Activated CD4-positive, alpha-beta T cell treated with anti-CD3 and anti-CD28 coated beads, Interleukin-2, amount 50 U/mL, for 24 hours (primary cell): Measurements from ENCODE around the gene NUDT22.

Source experiments
- DNase-seq, 2 donors: peaks; one replicate each; pipeline ENCODE4 v3.0.0-alpha.2; 2020; ENCODE audit warnings: low read depth in 1 of 2, low spot score in 1 of 2

NUDT22 gene, protein sequence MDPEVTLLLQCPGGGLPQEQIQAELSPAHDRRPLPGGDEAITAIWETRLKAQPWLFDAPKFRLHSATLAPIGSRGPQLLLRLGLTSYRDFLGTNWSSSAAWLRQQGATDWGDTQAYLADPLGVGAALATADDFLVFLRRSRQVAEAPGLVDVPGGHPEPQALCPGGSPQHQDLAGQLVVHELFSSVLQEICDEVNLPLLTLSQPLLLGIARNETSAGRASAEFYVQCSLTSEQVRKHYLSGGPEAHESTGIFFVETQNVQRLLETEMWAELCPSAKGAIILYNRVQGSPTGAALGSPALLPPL

DNA sequence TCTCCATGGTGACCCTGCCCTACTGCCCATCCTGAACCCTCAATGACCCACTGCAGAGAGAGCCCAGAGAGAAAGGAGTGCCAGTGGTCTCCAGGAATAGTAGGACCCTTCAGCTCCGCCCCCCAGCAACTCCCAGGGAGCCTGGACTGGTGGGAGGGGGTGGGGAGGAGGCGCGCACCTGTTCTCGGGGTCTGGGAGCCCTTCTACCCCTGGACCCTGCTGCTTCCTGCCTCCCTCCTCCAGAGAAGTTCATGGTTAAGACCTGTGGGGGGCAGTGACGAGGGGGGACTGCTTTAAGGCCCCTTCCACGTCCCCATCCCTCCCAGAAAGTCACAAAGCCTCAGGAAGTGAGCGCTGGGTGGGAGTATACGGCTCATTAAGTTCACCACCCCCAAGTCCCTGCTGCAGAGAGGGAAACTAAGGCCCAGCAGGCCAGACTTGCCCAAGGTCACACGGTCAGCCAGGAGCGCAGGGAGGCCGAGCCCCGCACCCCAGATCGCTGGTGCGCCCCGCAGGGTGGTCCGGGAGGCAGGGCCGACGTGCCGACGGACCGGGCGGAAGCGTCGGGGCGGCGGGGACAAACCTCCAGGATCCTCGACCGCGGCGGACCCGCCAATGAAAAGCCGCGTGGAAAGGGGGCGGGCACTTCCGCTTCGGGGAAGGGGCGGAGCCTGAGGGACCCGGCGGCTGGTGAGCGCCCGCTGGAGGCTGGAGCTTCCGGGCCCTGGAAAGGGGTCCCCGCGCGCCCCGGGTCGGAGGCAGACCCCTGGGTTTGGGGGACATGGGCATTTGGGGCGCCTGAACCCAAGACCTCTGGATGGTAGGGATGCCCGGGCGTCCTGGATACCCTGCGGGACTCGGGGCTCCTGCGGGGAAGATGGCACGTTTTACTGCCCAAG is at the start of gene NUDT22, which contains the start of gene TRPT1:
NUDT22 (plus strand) TSS at position 667 of the 899 bp plus-strand sequence. CDS start 379 bp downstream, outside the sequence.
TRPT1 (minus strand) TSS at position 579 of the 899 bp plus-strand sequence; CDS start at position 253, 326 bp downstream.
- DNase-seq, result peak; percentile 94

DNA sequence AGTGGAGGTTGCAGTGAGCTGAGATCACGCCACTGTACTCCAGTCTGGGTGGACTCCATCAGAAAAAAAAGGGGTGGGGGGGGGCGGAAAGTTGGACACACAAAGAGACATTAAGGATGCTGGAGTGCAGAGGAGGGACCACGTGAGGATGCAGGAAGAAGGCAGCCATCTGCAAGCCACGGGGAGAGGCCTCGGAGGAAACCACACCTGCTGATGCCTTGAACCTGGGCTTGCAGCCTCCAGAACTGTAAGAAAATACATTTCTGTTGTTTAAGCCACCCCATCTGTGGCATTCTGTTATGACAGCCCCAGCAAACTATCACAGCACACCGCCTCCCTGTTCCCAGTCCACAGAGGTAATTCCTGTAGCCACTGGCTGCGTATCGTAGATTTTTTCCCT is 49.3 kb upstream of the NUDT22 start:
- no peak for DNase-seq

DNA sequence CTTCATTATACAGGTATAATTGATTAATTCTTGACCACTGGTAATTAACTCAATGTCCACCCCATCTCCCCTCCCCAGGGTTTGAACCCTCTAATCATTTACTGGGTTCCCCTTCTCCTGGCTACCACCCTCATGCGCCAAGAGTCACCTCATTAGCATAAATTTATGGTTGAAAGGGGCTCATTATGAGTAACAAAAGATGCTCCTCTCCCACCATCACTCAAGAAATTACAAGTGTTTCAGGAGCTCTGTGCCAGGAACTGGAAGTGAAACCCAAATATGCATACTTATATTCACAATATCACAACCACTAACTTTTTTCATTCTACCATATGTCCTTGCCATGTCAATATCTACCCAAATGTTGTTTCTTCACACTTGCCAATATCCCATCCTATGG is 47.9 kb upstream of the NUDT22 start:
- DNase-seq, result no peak

DNA sequence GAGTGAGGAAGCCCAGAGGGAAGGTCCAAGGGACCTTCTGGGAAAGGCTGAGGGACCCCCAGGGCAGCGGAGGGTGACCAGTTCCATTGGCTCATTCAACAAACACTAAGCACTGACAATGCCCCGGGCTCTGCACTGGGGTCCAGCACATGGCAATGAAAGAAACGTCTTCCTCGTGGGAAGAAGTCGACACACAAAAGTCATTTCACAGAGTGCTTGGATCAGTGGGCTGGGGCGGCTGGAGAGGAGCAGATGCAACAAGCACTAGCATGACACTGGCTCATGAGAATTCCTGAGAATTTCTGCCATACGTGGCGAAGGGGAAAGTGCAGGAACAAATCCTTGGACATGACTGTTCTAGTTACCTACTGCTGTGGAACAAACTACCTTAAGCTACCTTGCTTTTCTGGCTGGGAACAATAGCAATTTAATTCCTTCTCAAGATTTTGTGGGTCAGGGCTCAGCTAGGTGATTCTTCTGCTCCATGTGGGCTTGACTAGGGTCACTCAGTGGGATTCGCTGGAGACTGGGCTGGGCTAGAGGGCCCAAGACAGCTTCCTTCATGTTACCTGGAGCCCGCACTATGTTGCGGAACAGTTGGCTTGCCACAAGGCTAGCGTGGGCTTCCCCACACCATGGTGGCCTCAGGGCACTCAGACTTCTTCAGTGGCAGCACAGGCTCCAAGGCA is 47.0 kb upstream of the NUDT22 start:
- DNase-seq, result no peak

DNA sequence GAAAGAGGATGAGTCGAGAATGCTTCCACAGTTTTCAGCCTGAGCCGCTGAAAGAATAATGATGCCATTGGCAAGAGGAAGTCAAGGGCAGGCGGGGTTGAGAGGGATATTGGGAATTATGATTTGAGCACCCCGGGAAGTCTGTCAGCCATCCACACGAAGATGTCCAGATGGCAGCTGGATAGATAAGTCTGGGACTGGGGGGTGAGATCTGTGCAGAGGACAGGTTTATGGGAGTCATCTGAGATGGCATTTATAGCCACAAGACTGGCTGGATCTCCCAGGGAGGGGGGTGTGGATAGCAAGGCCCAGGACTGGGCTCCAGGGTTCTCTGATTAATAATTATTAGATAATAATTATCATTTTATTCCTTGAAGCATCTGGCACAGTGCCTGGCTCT is 45.2 kb upstream of the NUDT22 start:
- DNase-seq, result no peak

DNA sequence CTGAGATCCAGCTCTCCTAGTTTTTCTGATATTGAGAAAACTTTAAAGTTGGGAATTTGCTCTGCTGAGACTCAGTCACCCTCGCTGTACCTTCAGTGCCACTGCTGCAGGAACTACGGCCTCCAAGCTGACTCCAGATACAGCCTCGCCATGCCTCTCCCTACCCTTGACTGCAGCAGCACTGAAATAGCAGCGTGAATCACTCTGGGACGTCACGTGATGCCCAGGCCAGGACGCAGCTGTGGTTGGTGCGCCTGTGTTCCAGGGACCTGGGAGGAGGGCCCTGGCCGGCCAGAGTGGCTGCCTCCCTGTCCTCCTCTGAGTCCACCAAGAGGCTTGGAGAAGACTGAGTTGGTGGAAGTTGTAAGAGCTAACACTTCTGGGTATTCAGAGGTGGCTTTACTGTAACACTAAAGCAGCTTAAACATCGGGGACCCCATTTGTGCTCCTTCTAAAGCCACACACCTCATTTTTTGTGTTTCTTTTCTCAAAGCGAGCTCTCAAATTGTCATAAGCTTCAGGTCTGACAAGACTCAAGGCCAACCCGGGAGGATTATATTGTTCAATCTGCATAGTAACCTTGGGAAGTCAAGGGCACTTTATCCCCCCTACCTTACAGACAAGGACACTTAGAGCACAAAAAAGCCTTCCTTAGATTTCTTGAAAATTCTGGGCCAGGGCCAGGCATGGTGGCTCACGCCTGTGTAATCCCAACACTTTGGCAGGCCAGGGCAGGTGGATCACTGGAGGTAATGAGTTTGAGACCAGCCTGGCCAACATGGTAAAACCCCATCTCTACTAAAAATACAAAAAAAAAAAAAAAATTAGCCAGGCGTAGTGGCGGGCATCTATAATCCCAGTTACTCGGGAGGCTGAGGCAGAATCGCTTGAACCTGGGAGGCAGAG is 44.3 kb upstream of the NUDT22 start:
- DNase-seq, result peak in 1 of 2 donors; percentile 21

DNA sequence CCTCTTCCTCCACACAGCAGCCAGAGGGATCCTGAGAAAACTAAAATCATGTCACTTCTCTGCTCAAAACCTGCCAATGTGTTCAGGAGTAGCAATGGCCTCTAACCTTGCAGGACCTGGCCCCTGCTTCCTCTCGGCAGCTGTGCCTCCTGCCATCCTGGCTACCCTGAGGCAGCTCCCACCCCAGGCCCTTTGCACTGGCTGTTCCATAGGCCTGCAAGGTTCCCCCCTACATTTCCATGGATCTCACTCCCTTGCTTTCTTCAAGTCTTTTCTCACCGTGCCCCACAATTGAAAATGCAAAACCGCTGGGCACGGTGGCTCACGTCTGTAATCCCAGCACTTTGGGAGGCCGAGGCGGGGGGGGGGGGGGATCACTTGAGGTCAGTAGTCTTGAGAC is 42.2 kb upstream of the NUDT22 start:
- DNase-seq, result no peak

DNA sequence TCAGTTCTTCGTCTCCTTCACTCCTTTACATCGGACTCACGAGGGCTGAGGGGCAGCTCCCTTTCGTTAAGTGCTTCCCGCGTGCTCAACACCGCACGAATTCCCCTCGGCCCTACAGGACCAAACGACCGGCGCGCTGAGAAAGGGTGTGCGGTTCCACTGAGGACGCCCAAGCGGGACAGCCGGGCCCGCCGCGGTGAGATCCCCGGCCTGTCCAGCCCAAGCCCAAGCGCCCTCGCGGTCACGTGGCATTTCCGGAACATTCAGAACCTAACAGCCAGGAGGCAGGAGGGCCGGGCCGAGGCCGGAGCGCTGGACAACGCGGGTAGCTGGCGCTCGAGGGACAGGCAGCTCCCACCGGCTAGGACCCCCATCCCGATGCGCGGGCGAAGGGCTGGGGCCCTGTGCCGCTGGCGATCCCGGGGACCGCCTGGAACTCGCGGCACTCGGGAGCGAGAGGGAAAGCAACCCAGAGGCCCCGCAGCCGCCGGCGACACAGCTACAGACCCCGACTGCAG is 40.8 kb upstream of the NUDT22 start:
- DNase-seq, result peak in 1 of 2 donors; percentile 16

DNA sequence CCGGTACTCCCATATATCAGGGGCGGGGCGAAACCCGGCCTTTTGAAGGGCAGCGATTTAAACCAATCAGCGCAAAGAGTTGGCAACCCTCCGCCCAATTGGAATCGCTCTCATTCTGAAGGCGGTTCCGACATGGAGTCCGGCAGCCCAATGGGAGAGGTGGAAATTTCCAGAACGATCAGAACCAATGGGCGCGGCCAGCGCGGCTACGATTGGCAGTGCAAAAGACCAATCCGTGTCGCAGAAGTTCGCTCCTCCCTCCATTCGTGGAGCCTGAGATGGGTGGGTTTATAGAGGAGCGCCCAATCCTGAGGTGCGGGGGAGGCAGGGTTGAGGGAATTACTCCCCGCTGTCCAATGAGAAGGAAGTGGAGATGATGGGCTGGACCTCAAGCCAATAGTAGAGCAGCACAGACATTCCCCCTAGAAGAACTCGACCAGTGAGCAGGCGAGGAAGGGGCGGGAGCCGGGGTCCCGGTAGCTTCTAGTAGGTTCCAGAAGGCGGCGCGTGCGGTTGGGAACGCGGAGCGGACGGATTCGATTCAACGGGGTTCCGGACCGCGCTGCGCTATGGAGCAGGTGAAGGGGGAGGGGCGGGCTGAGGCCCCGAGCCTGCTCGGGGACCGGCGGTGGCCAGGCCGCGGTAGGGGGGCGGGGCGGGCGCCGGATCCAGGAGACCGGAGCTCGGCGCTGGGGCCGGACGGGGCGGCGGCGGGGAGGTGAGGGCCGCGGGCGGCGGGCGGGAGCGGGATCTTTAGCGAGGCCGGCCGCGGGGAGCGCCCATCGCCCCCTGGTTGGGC is 40.2 kb upstream of the NUDT22 start, which contains the start of gene STIP1:
STIP1 (plus strand) TSS at position 479 of the 799 bp plus-strand sequence; CDS start at position 570, 91 bp downstream.
- DNase-seq, result peak; percentile 94 to 99

DNA sequence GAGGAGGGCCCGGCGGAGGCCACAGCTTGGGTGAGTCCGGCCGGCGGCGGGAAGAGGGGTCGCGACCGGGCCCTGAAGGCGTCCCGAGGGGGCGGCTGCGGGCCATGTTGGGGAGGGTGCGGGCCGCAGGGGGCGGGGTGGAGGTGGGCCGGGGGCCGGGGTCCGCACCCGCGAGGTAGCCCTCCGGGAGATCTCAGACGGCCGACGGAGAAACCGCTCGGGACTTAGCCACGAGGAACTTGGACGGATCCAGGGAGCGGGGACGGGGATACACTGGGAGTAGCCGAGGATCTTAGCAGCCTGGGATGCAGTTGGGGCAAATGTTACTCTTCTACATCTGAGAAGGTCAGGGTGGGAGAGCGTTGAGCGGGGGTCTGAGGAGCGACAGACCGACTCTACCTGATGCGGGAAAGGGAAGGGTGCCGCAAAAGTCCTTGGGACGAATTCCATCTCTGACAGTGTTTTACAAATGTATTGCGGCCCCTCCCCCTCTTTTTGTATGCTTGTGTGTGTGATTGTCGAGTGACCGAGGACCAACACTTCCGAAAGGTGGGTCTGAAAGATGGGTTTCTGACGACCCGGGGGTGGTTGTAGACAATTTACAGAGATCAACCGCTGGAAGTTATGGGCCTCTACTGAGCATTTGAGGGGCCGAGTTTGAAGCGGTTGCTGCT is 39.4 kb upstream of the NUDT22 start:
- DNase-seq, result peak in 1 of 2 donors; percentile 33

DNA sequence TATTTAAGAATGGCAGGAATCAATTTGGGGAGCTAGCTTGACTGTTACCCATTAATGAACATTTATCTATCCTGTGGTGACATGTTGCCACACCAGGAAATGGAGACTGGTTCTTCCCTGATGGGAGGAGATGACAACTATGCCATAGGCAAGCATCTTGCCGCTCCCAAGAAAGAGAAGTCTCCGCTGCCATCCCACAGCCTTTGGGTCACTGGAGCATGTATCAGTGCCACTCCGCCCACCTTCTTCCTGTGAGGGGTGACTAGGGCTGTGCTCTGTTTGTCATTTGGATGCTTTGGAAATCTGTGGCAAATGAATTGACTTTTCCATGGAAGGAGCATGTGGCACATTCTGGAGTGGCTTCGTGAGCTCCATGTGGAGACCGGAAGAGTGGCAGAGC is 33.6 kb upstream of the NUDT22 start:
- no peak for DNase-seq

DNA sequence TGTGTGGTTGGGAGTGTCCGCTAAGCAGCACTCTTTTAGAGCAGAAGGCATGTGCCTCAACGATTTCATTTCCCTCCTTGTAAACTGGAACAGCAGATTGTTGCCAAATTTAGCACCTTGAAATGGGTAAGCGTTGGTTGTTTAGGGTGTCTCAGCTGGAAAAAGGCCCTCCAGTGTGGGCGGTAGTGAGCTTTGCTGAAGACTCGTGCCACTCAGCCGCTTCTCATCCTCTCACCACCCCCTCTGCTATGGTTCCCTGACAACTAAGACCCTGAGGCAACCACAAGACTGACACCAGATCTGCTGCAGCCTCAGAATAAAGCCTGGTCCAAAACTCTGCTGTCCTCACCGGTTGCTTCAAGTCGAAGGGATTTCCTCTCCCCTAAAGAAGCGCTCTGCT is 29.4 kb upstream of the NUDT22 start:
- DNase-seq, result no peak

DNA sequence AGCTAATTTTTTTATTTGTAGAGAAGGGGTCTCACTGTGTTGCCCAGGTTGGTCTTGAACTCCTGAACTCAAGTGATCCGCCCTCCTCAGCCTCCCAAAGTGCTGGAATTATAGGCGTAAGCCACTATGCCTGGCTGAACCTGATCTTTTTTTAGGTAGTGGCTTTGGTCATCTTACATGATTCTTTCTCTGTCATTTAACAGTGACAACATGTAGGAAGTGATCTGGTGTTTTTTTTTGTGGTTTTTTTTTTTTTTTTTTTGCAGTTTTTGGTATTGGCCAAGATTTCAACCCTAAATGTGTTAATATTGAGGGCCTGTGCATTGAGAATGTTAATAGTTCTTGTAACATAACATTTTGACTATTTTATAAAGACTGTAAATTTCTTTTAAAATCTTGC is 27.6 kb upstream of the NUDT22 start:
- DNase-seq, result no peak

DNA sequence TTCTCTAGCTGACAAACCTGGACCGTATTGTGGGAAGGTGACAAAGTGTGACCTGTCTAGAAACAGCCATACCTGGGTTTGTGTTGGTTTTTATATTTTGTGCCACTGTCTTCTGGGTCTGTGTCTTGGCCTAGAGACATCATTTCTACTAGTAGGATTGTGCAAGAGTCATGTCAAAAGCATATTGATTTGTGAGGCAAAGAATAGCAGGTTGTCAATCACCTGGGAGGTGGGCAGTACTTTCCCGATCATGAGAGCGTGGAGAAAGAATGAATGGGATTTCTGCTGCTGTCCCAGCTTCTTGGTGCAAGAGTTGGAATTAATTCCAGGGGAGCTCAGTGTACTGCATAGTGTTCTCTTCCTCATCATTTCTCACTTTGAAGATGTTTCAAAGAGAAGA is 24.5 kb upstream of the NUDT22 start:
- DNase-seq, result no peak

DNA sequence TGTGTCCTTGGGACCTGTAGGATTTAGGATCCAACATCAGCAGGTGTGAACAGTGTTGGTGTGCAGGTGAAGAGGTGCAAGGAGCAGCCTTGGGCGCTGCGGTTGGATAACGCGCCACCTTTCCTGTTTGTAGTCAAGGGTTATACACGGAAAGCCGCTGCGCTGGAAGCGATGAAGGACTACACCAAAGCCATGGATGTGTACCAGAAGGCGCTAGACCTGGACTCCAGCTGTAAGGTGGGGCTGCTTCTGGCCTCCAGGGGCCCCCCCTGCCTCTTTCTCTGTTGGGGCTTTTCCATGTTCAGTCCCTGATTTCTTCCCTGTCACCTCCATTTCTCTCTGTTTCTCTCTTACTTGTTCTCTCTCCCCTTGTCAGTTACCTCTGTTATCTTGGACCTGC is 23.1 kb upstream of the NUDT22 start:
- DNase-seq, result no peak

DNA sequence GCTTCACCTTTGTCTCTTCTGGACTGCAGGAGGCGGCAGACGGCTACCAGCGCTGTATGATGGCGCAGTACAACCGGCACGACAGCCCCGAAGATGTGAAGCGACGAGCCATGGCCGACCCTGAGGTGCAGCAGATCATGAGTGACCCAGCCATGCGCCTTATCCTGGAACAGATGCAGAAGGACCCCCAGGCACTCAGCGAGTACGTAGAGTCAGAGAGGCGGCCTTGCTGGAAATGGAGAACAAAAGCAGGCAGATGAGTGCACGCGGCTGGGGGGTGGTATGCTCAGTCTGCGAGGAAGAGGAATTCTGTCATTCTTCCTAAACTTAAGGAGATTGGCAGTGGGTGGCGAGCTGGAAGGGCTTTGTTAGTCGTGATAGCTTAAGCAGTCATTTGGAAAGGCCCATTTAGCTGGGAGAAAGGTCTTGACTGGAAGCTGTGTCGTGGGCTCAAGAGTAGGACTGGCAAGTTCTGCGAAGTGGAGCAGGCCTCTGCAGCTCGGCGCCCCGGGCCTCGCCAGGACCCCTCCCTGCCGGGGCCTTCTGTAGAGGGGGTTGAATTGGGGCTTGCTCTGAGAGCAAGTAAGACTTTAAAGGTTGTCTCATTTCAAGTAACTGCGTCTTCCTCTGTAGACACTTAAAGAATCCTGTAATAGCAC is 22.5 kb upstream of the NUDT22 start:
- DNase-seq, result no peak

DNA sequence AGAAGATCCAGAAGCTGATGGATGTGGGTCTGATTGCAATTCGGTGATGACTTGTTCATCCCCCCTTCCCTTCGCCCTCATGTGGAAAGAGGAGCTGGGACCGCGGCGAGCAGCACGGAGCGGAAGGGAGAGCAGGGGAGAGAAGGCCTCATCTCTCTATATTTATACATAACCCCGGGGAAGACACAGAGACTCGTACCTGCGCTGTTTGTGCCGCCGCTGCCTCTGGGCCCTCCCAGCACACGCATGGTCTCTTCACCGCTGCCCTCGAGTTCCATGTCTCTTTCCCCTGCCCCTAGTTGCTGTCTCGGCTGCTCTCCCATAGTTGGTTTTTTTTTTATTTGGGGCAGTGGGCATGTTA is 22.0 kb upstream of the NUDT22 start:
- DNase-seq, result no peak

DNA sequence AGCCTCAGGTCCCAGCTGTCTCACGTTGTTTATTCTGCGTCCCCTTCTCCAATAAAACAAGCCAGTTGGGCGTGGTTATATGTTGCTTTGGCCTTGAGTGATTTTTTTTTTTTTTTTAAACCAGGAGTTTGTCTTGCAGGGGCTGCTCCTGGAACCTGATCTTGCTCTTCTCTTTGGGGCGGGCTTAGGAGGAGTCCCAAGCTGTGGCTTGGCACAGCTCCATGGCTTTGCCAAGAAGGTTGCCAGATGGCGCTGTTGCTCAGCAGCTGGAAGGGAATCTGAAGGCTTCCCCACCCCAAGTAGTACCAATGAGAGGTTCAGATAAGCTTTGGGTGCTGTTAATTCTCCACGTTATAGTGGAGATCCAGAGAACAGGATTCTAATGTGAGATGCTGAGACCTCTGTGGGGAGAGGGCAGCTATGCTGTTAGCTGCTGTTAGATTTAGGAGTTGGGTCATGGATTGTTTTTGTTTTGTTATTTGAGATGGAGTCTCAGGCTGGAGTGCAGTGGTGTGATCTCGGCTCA is 21.5 kb upstream of the NUDT22 start:
- peak; percentile 45 to 64 for DNase-seq
